Measurements from ENCODE around the gene RNASEH1. TPM values are rescaled to one million over a fixed set of nuclear protein-coding genes. Genes with fewer than 3 reads are reported as not detected.

Gene RNASEH1
- total and polyA plus RNA-seq, 2 of the 13 experiments (the other 11 are each of a cell fraction or from before 2014, with no cell fraction given): 14.5 to 57.4 TPM

- 0 out of 2 replicates have a peak, but pooled peaks have one; percentile 60 for TF ChIP-seq ZNF646 (CRISPR knock-in tag; IDR thresholded peaks at IDR 0.05)
- TF ChIP-seq MED13 (CRISPR knock-in tag; IDR thresholded peaks at IDR 0.05): peak; percentile 79; the same call in 1 of the 2 replicates
- peak; percentile 86 for TF ChIP-seq MLX (CRISPR knock-in tag; IDR thresholded peaks at IDR 0.05)
- 0 out of 2 replicates have a peak, but pooled peaks have one; percentile 22 for TF ChIP-seq RORA (CRISPR knock-in tag; IDR thresholded peaks at IDR 0.05)
- TF ChIP-seq CBX1 (IDR thresholded peaks at IDR 0.05; ENCODE audit: low read depth): peak; percentile 39
- TF ChIP-seq RXRB (CRISPR knock-in tag; IDR thresholded peaks at IDR 0.05; ENCODE audit: borderline replicate concordance): peak; percentile 90
- peak; percentile 38; the same call in 1 of the 2 replicates for TF ChIP-seq SETDB1 (CRISPR knock-in tag; IDR thresholded peaks at IDR 0.05; ENCODE audit: borderline replicate concordance)
- TF ChIP-seq ZKSCAN8 (CRISPR knock-in tag; IDR thresholded peaks at IDR 0.05; ENCODE audit: borderline replicate concordance): peak; percentile 21; the same call in 1 of the 2 replicates
- TF ChIP-seq SP4 (CRISPR knock-in tag; IDR thresholded peaks at IDR 0.05): peak; percentile 97
- TF ChIP-seq TAF15 (IDR thresholded peaks at IDR 0.05; ENCODE audit: low read depth, low read length, poor library complexity, severe bottlenecking): no peak
- no peak for TF ChIP-seq HDAC6 (IDR thresholded peaks at IDR 0.05; ENCODE audit: low read depth, low read length)
- TF ChIP-seq TBX3 (IDR thresholded peaks at IDR 0.05; ENCODE audit: borderline replicate concordance): no peak
- peak; percentile 97 for TF ChIP-seq FOXK1 (CRISPR knock-in tag; IDR thresholded peaks at IDR 0.05; ENCODE audit: borderline replicate concordance, low read depth)
- peak; percentile 97 for TF ChIP-seq DMTF1 (CRISPR knock-in tag; IDR thresholded peaks at IDR 0.05)
- TF ChIP-seq TFDP2 (CRISPR knock-in tag; IDR thresholded peaks at IDR 0.05): peak; percentile 97
- TF ChIP-seq GFI1 (CRISPR knock-in tag; IDR thresholded peaks at IDR 0.05; ENCODE audit: borderline replicate concordance): peak; percentile 85
- TF ChIP-seq ZNF644 (CRISPR knock-in tag; IDR thresholded peaks at IDR 0.05; ENCODE audit: low read depth): no peak
- TF ChIP-seq ZNF850 (CRISPR knock-in tag; conservative IDR thresholded peaks at IDR 0.05): no peak
These were observed at the start of gene RNASEH1 (continued) for GRCh38 chr2:3558205-3559014.

Data from HepG2 (cell line).